HG02885 (cell line): ENCODE data around the gene DBNL.

ENCODE experiments used
- ATAC-seq: cut with Tn5 transposase; IDR thresholded peaks from one replicate; pipeline ENCODE4 v1.9.1; 2021; ENCODE audit warnings: mild to moderate bottlenecking; ENCODE audit not compliant: unreplicated experiment, poor library complexity

The DBNL gene

GRCh38 chr7:44074349-44074695 is 29.8 kb downstream of the DBNL start:
- no peak for ATAC-seq

- no peak for ATAC-seq
These were observed 31.0 kb downstream of the DBNL start for GRCh38 chr7:44075296-44076075.

- ATAC-seq = no peak
These were observed 31.8 kb downstream of the DBNL start for GRCh38 chr7:44076101-44076895.

- no peak for ATAC-seq
These were observed 32.6 kb downstream of the DBNL start for GRCh38 chr7:44077061-44077460.

GRCh38 chr7:44077681-44078091 is 33.2 kb downstream of the DBNL start:
- ATAC-seq = no peak

GRCh38 chr7:44078521-44078920 is 34.0 kb downstream of the DBNL start:
- ATAC-seq = no peak

- no peak for ATAC-seq
These were observed 35.0 kb downstream of the DBNL start for GRCh38 chr7:44079331-44080021.

- ATAC-seq = no peak
These were observed 35.6 kb downstream of the DBNL start for GRCh38 chr7:44080118-44080517.

- no peak for ATAC-seq
These were observed 36.3 kb downstream of the DBNL start for GRCh38 chr7:44080686-44081265.

- no peak for ATAC-seq
These were observed 36.8 kb downstream of the DBNL start for GRCh38 chr7:44081266-44081748.

- ATAC-seq = peak; percentile 93
These were observed 38.2 kb downstream of the DBNL start for GRCh38 chr7:44082541-44083207.

GRCh38 chr7:44083796-44084195 is 39.3 kb downstream of the DBNL start:
- no peak for ATAC-seq

GRCh38 chr7:44084701-44085100 is 40.2 kb downstream of the DBNL start:
- no peak for ATAC-seq

GRCh38 chr7:44085546-44085945 is 41.0 kb downstream of the DBNL start:
- no peak for ATAC-seq

- no peak for ATAC-seq
These were observed 42.1 kb downstream of the DBNL start for GRCh38 chr7:44086627-44087026.

GRCh38 chr7:44087911-44088838 is 43.7 kb downstream of the DBNL start:
- ATAC-seq = no peak

GRCh38 chr7:44093102-44093641 is 48.7 kb downstream of the DBNL start:
- no peak for ATAC-seq

- no peak for ATAC-seq
These were observed 49.9 kb downstream of the DBNL start for GRCh38 chr7:44094365-44094764.
